ENCODE results near the gene CMIP. TPM values are rescaled to one million over a fixed set of nuclear protein-coding genes. Genes with fewer than 3 reads are reported as not detected.

CMIP gene
- total RNA-seq, 1 donor from 2014 or later: 59.8 TPM

GRCh38 chr16:81578076-81578475 is 133.5 kb downstream of the CMIP start:
- intact Hi-C loops (cut with micrococcal nuclease): no loop called here

GRCh38 chr16:81578636-81579413 is 134.2 kb downstream of the CMIP start:
- intact Hi-C loops (cut with micrococcal nuclease): no loop called here

- intact Hi-C loops (cut with micrococcal nuclease): no loop called here
Measured at GRCh38 chr16:81581107-81581506, 136.5 kb downstream of the CMIP start.

GRCh38 chr16:81582655-81583441 is 138.2 kb downstream of the CMIP start:
- intact Hi-C loops (cut with micrococcal nuclease): no loop called here

- intact Hi-C loops (cut with micrococcal nuclease): no loop called here
Measured at GRCh38 chr16:81583893-81584631, 139.5 kb downstream of the CMIP start.

- intact Hi-C loops (cut with micrococcal nuclease): no loop called here
Measured at GRCh38 chr16:81585785-81586184, 141.2 kb downstream of the CMIP start.

DNA sequence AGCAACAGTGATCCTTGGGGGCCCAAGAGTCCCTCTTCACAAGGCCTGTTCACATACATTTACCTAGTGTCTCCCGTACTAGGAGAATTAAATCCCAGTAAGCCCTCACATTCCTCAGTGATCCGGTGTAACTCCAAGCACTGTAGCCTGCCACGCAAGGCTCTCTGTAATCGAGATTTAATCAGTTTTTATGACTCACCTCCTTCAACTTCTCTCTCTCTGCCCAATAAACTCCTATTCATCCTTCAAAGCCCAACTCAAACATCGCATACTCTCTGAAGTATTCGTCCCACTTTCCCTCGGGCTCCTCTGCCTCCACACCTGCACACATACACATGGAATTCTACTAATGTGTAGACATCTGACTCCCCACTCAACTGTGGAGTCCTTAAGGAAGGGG is 141.8 kb downstream of the CMIP start:
- intact Hi-C loops (cut with micrococcal nuclease): no loop called here

- intact Hi-C loops (cut with micrococcal nuclease): no loop called here
Measured at GRCh38 chr16:81586977-81587625, 142.5 kb downstream of the CMIP start.

GRCh38 chr16:81587626-81588160 is 143.1 kb downstream of the CMIP start:
- intact Hi-C loops (cut with micrococcal nuclease): no loop called here

DNA sequence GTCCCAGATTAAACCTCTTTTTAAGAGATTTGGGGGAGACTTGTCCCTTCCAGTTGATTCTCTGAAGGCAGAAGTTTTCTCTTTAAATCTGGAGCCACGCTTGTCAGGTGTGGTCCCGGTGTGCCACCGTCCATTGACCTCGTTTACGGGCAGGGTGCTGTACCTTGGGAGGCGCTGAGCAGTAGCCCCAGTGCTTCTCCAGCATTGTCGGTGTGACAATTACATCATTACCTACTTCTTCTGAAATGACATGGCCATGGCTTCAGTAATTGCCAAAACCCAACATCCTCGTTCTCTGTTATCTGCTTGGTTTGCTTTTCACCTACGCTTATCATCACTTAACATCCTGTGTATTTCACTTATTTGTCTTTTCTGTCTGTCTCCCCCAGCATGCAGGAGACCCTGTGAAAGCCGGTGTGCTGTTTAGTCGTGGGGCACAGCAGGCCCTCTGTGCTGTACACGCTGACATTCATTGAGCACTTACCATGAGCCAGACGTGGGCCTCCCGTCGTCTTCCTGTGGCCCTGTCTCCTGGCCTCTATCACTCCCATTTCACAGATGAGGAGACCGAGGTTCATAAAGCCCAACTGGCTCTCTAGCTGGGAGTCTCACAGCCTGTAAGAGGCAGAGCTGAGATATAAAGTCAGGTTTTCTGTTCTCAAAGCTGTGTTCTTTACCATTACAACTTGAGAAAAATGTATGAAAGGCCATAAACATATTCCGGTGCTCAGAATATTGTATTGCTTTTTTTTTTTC is 143.9 kb downstream of the CMIP start:
- intact Hi-C loops (cut with micrococcal nuclease): no loop called here

DNA sequence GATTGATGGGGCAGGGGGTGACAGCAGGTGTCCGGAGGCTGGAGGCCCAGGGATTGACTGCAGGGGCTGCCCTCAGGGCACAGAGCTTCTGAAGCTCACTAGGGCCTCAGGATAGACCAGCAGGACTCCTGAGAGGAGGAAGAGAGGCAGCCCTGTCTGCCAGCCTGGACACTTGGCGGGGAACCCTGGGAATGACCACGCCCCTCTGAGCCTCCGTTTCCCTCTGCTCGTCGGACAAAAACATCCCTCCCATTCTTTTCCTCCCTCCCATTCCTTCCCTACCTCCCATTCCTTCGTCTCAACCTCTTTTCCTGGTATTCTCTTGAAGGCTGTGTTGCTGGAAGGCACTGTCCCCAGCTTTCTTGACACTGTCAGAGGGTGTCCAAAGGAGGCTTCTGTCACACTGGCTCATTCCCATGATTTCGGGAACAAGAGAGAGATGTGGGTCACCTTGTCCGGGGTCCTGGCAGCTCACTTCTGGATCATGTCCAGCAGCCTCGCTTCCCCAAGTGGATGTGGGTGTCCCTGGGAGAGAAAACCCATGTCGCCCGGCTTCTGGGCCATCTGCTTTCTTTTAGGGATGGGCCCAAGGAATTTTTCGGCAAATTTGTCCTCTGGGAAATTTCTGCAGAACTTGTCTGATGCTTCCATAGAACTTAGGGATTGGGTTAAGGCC is 145.5 kb downstream of the CMIP start:
- intact Hi-C loops (cut with micrococcal nuclease): no loop called here

- intact Hi-C loops (cut with micrococcal nuclease): no loop called here
Measured at GRCh38 chr16:81590714-81591544, 146.3 kb downstream of the CMIP start.

DNA sequence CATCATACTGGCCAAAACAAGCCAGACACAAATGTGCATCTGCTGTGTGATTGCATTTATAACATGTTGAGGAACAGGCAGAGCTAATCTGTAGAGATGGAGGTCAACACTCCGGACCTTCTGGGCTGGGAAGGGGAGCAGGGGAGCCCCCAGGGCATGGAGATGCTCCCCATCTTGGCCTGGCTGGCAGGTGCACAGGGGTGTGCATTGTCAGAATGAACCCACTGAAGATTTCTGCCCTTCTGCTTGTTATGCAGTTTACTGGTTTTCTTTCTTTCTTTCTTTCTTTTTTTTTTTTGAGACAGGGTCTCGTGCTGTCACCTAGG is 146.9 kb downstream of the CMIP start:
- intact Hi-C loops (cut with micrococcal nuclease): no loop called here

- intact Hi-C loops (cut with micrococcal nuclease): no loop called here
Measured at GRCh38 chr16:81592353-81592866, 147.8 kb downstream of the CMIP start.

DNA sequence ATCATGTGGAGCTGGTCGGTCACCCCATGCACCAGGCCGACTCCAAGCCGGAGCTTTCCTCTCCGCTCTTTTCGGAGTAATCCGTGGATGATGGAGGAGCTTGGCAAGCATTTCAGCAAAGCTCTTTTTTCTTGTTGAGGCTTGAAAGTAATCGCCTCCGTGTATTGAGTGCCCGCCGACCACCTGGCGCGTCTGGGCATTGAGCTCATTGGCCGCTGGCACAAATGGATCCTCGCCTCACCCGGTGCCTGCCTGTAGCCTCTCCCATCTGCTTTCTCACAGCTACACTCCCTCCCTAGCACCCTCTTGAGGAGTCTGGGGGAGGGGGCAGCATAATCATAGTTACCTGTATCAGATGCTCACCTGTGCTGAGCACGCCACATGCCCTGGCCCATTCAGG is 148.9 kb downstream of the CMIP start:
- intact Hi-C loops (cut with micrococcal nuclease): no loop called here

DNA sequence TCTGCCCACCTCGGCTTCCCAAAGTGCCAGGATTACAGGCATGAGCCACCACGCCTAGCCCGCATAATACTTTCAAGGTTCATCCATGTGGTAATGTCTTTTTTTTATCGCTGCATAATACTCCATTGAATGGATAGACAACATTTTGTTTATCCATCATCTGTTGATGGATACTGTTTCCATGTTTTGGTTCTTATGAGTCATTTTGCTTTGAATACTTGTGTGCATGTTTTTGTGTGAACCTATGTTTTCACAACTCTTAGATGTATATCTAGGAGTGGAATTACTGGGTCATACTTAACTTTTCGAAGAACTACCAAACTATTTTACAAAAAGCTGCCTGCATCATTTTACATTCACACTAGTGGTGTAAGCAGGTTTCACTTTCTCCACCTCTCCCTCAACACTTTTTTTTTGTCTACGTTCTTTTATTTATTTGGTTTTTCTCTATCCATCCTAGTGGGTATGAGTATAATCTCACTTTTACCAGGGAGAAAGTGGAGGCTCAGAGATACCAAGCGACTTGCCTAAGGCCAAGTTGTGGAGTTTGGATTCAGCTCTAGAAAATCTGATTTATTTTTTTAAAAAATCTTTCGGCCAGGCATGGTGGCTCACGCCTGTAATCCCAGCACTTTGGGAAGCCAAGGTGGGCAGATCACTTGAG is 151.2 kb downstream of the CMIP start:
- intact Hi-C loops (cut with micrococcal nuclease): loop anchor here (1.0 to 2.0 kb wide), 3 partner anchors 21 to 45 kb away; no protein-coding TSS in a partner anchor

GRCh38 chr16:81597079-81597658 is 152.6 kb downstream of the CMIP start:
- intact Hi-C loops (cut with micrococcal nuclease): no loop called here

GRCh38 chr16:81598083-81598482 is 153.5 kb downstream of the CMIP start:
- intact Hi-C loops (cut with micrococcal nuclease): no loop called here
